Activated CD4-positive, alpha-beta T cell treated with anti-CD3 and anti-CD28 coated beads, Interleukin-2, Interleukin-6, amounts not matched to agents 100 ng/mL and 50 ng/mL, durations not matched to agents 16 hours and 8 hours (primary cell): ENCODE data around the gene BTG4.

Experiments used
- DNase-seq: peaks from one replicate; pipeline ENCODE4 v3.0.0-alpha.2; 2020

The BTG4 gene

GRCh38 chr11:111512296-111513239 lies at the start of gene BTG4:
TSS of gene BTG4 (minus strand) at chr11:111512386. CDS start at chr11:111498776, 13,610 bp downstream.
- DNase-seq, result peak; percentile 27

GRCh38 chr11:111561791-111562325 lies 49.7 kb upstream of the BTG4 start:
- DNase-seq, result no peak

DNA sequence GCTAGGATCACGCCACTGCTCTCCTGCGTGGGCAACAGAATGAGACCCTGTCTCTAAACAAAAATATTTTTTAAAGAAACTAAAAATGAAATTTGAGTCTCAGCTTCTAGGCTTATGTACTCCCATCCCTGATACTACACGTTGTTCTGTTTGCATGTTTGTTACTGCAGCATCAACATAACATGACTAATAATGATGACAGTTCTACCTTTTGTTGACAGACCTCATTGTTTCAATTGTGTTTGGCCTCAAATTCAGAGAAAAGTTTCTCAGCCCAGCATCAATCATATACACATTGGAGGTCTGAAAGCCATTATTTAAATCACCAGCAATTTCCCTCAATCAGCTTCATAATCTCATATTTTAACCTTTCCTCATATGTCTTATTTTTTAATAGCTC lies 49.1 kb upstream of the BTG4 start:
- no peak for DNase-seq

DNA sequence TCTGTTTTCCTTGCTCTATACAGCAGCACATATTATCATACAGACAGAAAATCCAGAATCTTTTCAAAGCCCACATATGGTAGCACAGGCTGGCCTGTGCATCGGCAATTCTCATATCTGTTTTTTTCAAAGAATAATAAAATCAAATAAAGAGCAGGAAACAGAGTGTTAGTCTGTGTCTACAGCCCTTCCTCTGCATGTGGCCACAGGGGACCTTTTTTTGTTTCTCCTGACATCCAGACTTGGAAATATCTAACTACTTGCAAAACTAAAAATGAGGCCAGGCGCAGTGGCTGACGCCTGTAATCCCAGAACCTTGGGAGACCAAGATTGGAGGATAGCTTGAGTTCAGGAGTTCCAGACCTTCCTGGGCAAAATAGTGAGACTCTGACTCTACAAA lies 48.6 kb upstream of the BTG4 start:
- DNase-seq, result no peak

- DNase-seq, result no peak
These were observed 47.7 kb upstream of the BTG4 start for GRCh38 chr11:111559800-111560464.

GRCh38 chr11:111557425-111558111 lies 45.4 kb upstream of the BTG4 start:
- DNase-seq, result no peak

DNA sequence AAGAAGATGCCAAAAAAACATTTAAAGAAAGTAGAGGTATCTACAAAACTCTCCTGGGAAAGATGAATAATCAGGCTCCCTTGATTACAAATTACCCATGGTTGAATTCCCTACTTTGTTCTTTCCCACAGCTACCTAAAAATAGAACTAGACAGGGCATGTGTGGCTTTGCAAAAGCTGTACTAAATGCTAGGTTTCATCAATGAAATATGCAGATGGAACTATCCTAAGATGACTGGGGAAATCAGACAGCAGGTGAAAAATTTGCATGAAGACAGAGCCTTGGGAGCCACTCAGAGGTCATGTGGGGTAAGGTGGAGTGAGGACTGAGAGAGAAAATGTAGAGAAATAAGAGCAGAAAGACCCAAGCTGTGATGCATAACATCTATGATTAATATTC lies 43.1 kb upstream of the BTG4 start:
- no peak for DNase-seq

- no peak for DNase-seq
These were observed 42.3 kb upstream of the BTG4 start for GRCh38 chr11:111554532-111554931.

DNA sequence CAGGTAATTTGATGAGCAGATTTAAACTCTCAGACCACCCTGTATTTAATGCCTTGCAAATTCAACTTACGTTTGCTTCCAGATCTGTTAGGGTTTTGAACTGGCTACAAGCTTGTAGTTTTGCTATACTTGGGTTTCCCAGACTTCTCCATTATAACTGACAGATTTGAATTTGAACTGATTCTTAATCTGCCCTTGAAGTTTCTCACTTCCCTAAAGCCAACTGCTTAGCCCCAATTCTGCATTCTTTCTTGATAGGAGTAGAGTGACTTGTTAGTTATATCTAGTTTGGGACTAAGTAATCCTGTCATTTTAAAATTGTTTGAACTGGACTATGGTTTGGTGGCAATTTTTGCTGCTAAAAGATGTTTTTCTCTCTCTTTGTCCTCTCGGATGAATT lies 38.1 kb upstream of the BTG4 start:
- no peak for DNase-seq

- DNase-seq, result no peak
These were observed 37.6 kb upstream of the BTG4 start for GRCh38 chr11:111549869-111550203.

DNA sequence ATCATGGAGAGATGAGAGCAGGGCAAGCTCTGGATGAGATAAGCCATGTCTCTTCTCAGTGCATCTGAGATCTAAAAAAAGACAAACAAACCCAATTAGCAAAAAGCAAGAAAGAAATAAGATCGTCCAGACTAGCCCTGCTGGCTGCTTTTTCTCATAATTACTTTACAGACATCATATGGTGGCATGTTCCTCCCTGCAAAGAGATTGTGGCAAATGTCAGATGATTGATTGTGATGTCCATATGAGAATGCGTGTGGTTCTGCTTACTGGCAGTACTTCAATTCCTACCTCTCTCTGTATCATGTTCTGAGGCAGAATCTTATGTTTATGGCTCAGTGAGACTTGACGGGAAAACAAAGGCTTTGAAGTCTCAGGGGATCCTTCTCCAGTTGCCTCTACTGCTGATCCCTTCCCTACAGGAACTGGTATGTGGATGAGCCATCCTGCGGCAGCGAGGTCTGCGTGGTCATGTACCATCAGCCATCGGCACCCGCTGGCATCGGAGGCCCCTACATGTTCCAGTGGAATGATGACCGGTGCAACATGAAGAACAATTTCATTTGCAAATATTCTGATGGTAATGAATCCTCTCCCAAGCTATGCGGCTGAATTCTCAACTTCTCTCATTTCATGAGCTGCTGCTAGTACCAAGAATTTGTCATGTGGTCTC lies 37.1 kb upstream of the BTG4 start:
- no peak for DNase-seq

DNA sequence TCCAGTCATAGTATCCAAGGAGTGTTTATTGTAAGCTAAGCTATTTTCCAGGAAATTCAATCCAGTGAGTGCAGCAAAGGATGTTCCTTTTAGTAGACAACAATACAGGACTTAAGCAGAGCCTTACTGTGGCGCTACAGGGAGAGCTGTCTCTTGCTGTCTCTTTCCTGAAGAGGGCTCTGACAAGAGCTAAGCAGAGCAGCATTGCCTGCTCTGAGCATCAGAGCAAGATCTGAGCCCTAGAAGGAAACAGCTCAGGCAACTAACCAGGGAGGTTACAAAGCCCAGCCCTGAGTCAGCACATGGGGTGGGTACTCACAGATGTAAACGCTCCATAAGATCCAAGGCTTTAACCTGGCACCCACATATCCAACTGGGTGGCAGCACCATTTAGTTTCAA lies 36.3 kb upstream of the BTG4 start:
- no peak for DNase-seq

GRCh38 chr11:111542606-111543275 lies 30.6 kb upstream of the BTG4 start:
- DNase-seq, result no peak

DNA sequence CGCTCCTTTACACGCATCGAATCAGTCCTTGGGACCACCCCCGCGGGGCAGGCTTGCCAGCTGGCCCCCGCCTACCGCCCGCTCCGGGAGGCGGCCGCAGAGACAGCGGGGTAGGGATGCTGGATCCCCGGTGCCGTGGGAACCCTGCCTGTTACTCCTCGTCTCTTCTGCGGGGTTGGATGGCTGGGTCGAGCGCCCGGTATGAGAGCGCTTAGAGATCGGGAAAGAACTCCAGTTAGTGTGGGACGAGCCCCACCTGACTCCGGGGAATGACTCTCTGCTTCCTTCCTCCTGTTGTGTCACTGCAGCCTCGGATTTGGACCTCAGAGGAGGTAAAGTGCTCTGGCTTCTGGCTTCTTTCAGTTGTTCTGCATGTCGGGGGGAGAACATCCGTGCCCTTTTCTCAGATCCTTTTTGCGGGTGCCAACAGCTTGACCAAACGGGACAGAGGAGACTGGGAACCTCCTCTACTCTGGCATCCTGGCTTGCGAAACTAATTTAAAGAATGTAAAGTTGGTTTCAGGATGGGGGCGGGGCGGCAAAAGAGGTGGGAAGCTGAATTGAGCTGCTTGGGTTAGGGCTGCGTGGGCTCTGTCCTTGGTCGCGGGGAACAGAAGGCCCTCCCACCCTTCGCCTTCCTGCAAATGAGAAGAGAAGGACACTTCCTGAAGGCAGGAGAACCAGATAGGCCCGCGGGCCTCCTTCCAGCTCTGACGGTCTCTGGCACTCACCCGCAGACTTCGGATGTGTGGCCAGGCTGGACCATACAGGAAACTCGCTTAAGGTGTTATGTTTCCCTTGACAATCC lies 29.3 kb upstream of the BTG4 start:
- DNase-seq, result no peak

DNA sequence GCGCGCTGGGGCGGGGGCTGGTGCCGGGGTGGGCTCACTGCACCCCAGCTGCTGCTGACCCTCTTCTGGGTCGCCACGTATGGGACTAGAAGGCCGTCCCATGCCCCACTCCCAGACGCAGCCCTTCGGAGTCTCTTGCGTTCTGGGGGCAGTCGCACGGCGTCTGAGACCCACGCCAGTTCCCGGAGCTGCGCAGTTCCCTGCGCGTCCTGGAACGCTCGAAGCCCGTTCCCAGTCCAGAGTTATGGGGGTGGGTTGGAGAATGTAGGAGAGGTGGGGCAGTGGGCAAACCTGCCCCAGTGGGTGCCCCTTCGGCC lies 28.7 kb upstream of the BTG4 start:
- no peak for DNase-seq

GRCh38 chr11:111540114-111540936 lies 28.1 kb upstream of the BTG4 start, which contains the start of gene LAYN:
TSS of gene LAYN (plus strand) at chr11:111540720. CDS start at chr11:111540844, 124 bp downstream.
- DNase-seq, result no peak

DNA sequence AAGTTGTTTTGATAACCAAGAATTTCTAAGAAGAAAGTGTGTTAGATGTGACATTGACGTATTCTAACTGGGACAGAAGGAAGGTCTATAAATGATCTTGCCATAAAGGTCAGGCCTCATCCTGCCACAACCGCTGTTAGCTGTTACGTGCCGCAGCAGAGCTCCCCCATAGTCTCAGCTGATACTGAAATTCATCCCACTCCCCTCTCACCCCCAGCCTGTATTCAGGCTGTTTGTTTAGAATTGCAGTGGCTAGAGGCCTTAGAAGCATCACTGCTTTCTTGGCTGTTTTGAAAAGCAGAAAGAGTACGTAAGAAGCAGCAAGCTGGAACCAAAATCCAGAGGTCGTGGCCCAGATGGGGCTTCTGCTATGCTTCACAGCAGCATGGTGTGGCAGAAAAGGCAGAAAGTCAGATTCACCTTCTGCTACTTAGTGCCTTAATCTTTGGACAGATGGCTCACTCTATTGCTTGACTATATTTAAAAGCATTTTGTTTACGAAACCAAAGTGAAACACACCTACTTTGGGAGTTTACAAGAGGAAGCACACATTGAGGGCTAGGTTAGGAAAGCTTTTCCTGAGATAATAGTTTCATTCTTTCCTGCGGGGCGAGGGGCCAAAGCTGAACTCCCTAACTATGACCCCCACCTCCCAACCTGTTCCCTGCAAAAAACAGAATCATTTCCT lies 27.4 kb upstream of the BTG4 start:
- no peak for DNase-seq

- DNase-seq, result peak; percentile 22
These were observed 26.4 kb upstream of the BTG4 start for GRCh38 chr11:111538407-111539114.

DNA sequence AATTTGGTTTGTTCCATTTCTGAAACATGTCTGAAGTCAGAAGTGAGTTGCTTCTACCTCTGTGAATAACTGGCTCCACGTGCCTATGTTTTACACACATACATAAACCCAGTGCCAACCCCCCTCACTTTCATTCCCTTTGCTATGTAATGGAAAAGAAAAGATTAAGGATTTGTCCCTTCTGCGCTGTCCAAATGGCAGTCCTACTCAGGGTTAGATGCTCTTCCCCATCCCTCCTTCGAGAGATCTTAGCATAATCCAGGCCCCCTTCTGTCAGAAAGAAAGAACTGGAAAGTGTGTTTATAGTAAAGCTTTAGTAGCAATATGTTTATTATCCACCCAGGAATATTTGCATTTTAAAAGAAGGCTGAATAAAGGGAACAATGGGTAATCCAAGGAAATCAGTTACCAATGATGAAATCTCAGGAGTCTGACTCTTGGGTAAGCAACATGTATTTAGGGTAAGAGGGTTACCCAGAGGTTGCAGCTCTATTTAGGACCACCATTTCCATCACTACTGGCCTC lies 25.2 kb upstream of the BTG4 start:
- no peak for DNase-seq
